ENCODE results near the gene TBCE.
A peak's percentile ranks its signal among the peaks of the same experiment; 100 is the strongest.

Gene TBCE

DNA sequence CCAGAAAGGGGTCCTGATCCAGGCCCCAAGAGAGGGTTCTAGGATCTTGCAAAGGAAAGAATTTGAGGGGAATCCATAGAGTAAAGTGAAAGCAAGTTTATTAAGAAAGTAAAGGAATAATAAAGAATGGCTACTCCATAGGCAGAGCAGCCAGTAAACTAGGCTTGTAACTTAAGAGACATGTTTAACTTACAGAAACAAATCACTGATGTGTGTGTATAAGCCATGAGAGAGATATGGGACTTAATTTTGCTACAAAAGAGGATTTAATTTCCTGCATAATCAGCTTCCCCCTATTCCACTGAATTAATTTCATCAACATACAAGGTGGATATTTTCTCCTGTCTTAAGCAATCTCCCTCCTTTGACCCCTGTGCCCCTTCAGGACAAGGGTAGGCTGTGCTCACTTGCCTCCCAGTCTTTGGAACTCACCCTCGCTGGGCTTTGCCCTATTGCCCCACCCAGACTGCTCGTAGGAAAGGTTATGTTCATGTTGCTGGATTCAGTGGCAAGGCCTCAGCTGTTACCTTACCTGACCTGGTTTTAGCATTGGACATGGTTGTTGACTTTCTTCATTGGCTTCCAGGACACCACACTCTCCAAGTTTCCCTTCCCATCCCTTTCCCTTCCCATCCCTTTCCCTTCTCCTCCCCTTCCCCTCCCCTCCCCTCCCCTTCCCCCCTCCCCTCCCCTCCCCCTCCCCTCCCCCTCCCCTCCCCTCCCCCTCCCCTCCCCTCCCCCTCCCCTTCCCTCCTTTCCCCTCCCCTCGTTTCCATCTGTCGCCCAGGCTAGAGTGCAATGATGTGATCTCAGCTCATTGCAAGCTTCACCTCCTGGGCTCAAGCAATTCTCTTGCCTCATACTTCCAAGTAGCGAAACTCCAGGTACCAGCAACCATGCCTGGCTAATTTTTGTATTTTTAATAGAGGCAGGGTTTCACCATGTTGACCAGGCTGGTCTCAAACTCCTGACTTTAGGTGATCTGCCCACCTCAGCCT, 44.6 kb downstream of the TBCE start:
- no peak for DNase-seq

DNA sequence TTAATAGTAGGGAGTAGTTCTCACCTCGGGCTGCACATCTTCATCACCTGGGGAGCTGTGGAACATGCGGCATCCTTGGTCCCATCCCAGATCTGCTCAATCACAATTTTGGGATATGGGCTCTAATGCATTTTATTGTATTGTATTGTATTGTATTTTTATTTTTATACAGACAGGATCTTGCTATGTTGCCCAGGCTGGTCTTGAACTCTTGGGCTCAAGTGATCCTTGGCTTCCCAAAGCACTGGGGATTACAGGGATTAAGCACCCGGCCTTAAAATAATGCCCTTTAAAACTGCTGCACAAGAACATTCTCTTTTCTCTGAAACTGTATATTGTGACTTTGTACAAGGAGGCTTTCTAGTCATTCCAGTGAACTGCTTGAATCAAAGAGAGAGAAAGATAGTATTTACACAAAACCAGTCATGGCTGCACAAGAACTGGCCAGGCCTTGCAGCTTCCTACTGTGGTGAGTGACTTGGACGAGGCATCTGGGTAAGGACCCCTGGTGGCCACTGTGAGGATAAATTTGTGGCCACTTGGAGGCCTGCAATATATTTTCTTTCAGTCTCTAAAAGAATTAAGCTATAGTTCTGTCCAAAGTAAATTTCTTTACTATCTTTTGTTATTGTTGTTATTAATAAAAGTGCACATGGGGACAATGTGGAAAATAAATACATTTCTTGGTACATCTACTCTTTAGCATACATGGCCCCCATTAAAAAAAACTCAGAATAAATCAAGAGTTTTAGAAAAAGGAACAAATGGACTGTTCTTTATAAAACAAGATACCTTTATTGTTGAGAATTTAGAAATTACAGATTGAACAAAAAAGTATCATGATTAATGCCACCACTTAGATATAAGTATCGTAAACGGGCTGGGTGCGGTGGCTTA, 48.0 kb downstream of the TBCE start:
- DNase-seq: peak; percentile 56

DNA sequence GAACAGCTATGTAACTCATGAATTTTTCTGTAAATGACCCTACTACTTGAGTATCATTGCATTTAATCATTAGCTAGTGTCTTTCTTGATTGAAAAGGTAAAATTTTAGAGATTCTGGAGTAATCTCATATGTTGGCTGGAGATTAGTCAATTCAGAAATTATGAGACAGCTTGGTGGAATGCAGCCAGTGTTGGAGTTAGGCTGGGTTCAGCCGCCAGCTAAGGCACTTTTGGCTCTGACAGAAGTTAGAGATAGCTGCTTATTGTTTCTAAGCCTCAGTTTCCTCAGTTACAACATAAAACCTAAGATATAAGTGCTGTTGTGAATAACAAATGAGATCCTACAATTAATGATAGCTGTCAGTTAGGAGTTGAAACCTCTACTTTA, 49.4 kb downstream of the TBCE start:
- no peak for DNase-seq

DNA sequence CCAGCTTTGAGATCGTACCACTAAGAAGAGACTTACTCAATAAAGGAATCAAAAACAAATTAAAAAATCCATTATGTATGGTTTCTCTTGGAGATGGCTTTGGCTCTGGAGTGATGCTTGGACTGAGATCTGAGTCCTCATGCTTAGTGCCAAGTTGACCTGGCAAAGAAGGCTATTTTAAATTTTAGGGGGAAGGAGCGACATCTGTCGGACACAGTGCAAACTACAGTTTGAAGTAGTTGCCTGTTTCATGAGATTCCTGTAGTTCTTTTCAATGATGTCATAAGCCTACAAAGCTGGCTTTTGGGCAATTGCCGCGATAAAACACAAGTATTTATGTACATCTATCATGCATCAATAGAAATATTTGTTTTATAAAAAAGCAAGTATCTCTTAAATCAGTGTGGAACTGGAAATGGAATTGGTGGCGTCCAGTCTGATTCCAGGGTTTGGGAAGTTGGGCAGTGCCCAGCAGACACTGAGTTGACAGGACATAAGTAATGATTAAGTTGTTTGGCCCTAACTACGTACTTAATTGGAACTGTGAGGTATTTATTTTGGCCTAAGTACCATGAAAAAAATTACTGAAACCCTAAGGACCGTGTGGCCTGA, 50.0 kb downstream of the TBCE start:
- DNase-seq: peak; percentile 35

DNA sequence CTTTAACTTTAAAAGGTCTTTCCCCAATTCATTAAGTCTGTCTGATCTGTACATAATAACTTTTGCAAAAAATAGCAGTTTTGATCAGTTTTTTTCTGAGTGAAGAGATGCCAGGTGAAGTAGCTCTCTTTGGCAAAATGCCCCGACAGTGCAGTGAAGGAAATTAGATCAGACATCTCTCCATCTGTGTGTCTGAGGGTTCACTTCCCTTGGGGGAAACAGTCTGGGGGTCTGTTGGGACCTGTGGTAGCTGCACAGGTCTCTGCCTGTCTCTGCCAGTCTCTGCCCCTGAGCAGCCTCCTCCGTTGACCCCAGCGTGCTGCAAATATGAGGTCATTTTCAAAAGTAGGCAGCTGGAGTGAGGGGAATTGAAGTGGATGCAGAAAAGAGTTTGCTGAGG, 54.5 kb downstream of the TBCE start:
- DNase-seq: no peak

DNA sequence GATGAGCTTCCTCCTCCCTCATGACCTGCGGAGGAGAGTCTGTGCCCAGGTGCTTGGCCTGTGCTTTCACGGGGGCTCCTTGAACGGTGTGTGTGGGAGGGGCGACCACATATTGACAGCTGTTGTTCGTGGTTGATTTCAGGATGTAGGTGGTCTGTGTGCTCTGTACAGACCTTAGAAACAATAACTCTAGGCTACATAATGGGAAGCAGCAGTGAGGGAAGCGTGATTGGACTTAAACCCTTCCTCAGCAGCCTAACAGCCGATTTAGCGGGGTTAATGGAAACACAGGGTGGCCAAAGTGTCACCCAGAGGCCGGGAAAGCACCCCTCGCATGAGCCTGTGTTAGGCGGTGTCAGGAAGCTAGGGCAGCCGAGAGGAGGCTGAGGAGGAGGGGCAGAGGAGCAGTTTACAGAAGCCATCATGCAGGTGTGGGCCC, 56.0 kb downstream of the TBCE start:
- DNase-seq: no peak

DNA sequence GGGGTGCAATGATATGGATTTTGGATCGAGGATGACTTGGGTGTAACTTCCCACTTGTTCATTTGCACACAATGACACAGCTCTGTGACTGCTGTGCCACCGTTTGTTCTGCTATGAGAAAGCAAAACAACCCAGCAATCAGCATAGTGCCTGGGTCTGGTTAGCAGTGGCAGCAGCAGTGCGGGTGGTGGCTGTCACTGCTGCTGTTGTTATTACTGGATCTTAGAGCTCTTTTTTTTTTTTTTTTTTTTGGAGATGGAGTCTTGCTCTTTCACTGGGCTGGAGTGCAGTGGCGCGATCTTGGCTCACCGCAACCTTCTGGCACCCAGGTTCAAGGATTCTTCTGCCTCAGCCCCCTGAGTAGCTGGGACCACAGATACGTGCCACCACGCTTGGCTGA, 56.9 kb downstream of the TBCE start:
- DNase-seq: no peak

DNA sequence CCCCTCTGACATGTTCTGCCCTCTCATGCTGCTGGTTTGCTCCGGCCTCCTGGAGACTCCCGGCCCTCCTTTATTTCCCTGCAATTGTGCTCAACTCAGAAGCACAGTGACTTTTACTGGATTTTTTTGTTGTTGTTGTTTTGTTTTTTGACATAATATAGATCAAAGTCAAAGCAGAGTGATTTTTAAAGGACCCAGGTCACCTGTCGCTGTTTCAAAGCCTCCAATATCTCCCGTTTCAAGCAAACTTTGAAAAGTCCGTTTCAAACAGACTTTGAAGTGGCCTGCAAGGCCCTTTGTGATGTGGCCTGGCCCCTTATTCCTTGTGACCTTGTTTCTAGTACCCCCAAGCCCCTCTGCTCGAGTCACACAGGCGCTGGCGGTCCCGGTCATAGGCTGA, 58.1 kb downstream of the TBCE start:
- DNase-seq: no peak

DNA sequence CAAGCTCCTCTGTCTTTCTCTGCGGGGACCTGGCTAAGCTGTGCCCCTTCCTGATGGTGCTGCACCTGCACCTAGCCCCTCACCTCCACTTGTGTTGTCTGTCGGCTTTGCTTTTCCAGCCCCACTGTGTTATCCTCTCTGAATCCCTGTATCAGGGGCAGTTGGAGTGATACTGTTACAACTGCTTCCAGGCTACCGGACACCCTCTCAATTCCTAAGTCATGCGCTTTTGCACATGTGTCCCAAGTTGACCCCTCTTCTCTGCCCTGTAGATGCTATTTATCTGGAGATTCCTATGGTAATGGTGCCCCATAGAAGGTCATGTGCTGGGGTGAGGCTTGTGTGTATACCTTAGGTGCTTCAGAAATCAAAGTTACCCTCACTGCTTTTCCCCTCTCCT, 58.9 kb downstream of the TBCE start:
- DNase-seq: no peak

DNA sequence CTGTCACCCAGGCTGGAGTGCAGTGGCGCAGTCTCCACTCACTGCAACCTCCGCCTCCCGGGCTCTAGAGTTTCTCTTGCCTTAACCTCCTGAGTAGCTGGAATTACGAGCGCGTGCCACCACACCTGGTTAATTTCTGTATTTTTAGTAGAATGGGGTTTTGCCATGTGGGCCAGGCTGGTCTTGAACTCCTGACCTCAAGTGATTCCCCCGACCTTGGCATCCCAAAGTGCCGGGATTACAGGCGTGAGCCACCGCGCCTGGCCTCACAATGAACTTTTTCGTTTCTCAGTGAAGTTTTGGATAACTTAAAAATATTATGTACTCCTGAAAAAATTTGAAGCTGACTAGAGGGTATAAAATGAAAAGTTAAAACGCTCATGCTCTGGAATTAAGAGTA, 59.5 kb downstream of the TBCE start:
- no peak for DNase-seq

DNA sequence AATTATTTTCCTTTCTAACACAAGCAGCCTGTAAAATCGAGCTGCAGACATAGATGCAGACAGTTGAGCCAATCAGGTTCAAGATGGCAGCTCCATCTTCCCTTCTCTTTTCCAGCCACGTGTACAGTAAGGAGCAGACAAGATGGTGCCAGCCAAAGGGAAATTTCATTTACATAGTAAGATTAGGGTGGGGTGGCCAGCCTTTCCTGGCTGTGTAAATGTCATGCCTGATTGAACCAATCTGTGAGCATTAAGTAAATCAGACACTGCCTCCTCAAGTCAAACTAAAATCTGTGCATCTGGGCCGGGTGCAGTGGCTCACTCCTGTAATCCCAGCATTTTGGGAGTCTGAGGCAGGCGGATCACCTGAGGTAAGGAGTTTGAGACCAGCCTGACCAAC, 60.2 kb downstream of the TBCE start:
- DNase-seq: no peak

DNA sequence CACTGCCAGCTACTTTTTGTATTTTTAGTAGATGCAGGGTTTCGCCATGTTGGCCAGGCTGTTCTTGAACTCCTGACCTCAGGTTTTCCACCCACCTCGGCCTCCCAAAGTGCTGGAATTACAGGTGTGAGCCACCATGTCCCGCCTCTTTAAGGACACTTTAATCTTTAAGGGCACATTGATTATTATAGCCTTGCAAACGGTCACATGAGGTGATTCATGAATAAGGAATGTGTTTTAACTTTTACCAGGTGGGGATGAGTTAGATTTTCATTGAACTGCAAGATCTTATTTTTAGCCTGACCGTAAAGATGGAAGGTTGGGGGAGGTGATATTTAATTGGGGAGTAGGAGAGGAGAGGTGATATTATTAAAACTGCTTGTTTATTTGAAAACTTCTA, 61.9 kb downstream of the TBCE start:
- DNase-seq: no peak

DNA sequence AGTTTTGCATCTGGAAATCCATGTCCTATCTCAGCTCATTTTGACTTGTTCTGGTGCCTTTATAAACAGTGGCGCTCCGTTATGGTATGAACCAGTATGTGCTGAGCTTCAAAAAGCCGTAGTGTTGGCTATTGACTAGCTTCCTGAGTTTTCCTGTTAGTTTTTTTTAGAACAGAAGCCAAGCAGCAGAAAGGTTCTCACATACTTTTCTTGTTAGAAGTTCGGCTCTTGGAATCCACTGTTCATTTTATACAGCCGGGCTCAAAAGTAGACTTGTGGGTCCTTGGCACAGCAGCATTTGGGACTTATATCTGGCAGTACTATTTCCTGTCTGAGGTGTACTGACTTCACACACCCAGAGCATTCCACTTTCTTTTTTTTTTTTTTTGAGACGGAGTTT, 63.8 kb downstream of the TBCE start:
- DNase-seq: no peak

DNA sequence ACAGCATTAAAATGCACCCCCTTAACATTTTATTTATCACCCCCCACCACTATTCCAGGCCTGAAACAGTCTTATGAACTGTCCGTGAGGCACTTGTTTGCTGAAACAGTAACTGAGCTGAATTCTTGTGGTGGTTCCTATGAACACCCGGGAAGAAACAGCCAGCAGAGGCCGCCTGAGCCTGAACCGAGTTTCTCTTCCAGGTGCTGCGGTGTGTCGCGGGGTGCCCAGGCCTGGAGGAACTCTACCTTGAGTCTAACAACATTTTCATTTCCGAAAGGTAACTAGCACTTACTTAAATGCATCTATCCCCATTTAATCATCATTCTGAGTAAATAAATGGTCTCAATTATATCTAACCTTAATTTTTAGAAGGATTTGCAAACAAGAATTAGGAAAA, 66.8 kb downstream of the TBCE start:
- no peak for DNase-seq

DNA sequence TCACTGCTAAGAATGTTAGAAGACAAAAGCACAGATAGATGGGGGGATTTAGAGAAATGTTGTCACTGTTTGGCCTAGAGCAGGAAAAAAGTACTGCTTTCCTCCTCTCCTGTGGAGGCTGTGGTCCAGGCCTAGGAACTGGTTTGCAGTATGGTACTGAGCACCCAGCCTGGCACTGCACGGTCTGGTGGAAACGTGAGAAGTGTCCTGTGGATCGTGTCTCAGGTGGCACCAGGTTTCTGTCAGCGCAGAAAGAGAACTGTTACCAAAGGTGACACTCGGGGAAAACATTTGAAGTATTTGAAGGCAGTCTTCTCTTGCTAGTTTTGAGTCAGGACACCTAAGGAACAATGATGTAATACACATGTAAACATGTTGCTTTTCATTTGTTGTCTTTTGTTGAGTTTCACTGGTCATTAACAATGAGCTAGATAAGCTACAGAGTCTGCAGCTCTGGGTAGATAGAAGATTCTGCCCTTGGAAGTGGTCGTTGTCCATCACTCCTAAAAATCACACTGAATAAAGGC, 74.0 kb downstream of the TBCE start:
- DNase-seq: no peak

DNA sequence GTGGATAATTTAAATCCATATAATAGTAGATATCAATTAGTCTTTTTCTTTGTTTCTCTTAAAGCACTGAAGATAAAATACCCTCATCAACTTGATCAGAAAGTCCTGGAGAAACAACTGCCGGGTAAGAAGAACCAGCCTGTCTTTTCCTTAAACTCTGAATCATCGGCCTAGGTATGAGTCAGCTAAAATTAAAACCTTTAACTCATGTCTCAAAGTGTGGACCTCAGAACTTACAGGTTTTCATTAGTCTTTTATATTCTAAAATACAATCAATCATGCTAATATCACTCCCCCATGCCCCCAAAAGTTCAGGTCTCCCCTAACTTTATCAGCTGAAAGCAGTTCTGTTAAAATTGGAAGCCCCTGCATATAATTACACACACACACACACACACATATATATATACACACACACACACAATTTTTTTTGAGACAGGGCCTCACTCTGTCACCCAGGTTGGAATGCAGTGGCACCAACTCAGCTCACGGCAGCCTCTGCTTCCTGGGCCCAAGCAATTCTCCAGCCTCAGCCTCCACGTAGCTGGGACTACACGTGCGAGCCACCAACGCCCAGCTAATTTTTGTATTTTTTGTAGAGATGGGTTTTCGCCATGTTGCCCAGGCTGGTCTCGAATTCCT, 75.7 kb downstream of the TBCE start:
- no peak for DNase-seq

DNA sequence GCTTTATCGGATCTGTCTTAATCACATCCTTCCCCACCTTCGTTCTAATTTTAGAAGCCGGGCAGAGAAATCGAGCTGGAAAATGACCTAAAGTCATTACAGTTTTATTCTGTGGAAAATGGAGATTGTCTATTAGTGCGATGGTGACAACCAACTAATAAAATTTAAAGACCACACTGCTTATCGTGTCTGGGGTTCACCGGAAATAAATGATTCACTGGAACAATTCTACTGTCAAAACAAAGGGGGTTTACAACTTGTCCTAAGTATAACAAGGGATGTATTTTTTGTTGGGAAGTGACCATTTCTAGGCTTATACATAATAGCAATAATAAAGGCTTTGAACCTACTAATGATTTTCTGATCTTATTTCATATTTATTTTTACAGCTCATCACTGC, 81.4 kb downstream of the TBCE start:
- DNase-seq: no peak

DNA sequence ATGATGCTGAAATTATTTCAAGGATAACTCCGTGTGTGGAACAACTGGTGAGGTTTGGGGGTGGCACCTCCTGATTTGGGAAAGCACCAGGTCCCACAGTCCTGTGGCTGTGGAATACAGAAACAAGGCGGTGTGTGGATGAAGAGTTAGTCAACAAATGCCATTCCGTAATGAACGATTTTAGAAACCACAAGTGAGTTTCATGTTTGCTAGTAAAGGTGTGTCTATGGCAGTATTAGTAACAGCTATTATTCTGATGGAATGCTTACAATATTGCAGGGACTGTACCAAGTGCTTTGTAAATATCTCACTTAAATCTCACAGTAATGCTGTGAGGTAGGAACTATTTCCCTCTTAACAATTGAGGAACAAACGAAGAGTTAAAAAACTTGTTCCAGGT, 83.2 kb downstream of the TBCE start:
- no peak for DNase-seq

DNA sequence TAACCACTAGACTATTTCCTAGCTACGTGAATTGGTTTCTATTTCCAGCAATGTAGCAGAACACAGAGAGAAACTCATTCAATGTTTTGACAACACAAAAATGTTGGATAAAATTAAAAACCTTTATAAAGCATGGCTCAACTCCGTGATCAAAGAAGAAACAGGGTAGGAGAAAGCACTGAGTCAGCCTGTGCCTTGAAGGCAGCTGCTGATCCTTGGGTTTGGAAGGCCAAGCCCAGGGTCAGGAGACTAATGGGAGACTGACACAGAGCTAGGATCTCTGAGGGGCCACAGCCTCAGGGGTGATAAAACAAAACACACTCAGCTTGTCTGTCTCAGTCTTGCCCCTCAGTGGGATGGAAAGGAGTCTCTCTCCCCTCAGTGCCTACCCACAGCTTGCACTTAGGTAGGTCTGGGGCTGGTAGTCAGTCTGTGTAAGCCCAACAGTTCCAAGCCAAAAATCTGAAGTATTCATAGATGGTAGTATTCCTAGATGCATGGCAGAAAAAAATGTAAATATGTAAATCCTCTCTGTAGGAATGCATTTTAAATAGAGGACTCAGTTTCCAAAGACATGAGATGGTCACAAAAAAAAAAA, 83.8 kb downstream of the TBCE start:
- DNase-seq: no peak

DNA sequence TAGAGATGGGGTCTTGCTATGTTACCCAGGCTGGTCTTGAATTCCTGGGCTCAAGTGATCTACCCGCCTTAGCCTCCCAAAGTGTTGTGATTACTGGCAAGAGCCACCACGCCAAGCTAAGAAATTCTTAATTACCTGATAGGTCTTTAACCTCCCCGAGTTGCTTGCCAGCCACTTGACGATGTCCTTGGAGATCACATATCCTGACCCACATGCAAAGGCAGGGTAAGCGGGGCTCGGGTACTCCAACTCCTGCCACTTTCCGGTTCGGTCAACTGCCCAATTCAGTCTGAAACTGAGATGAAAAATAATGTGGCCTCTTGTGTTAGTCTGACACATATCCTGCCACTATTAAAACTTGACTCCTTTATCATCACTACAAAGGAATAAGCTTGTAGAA, 86.8 kb downstream of the TBCE start:
- DNase-seq: no peak

DNA sequence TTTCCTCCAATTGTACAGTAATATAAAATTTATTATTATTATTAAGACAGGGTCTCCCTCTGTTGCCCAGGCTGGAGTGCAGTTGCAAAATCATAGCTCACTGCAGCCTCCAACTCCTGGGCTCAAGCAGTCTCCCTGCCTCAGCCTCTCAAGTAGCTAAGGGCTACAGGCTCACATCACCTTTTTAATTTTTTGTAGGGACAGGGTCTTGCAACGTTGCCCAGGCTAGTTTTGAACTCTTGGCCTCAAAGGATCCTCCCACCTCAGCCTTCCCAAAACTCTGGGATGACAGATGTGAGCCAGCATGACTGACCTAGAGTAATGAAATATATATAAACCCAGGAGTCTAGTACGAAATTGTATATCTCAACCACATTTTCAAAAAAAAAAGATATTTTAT, 87.9 kb downstream of the TBCE start:
- no peak for DNase-seq

DNA sequence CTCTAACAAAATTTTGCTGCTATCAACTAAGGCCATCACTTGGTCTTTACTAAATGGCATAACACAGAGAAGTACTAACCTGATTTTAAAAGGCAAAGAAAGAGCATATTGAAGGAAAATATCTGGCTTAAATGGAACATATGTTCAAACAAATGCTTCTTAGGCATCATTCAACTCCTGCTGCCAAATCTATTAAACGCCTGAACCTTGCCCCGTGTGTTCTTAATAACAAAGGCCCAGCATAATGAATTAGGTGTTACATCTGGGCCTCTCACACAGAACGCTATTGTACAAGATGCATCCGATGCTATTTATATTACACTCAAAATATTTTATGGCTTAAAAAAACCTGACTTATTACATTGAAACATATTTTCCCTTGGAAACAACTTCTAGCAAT, 88.6 kb downstream of the TBCE start:
- peak; percentile 14 for DNase-seq

All from NCI-H774 (cell line).